Stomach (tissue), 4 donors: ENCODE results near the gene CORO7.
"Not testable (repeated sequence)": the region's sequence is repeated elsewhere in the genome, so short reads cannot be mapped to it uniquely, and the experiment has no call there.

ENCODE experiments used
- POLR2A ChIP-seq, 4 donors: fragments of 450-650 bp; IDR thresholded peaks; one replicate each; pipeline ENCODE4 v1.6.1; 2016; ENCODE audit warnings: antibody characterized with exemption in 4 of 4, control low read depth in 2 of 4, mild to moderate bottlenecking in 1 of 4, moderate library complexity in 1 of 4
- POLR2AphosphoS5 ChIP-seq, 3 donors: sonication (generic); formaldehyde crosslinking; IDR thresholded peaks; one replicate each; pipeline ENCODE4 v1.6.1; 2016; ENCODE audit warnings: antibody characterized with exemption in 3 of 3
- TF ChIP-seq, protein P1 (sequence below), 7 experiments: fragments of 450-650 bp in 4 of 7; fragments of 200-600 bp in 3 of 7; sonication (generic) in 3 of 7; IDR thresholded peaks; one replicate each; pipeline ENCODE4 v1.5.1; 2016 to 2019; ENCODE audit warnings: antibody characterized with exemption in 7 of 7, control low read depth in 2 of 7, mild to moderate bottlenecking in 1 of 7

DNA sequence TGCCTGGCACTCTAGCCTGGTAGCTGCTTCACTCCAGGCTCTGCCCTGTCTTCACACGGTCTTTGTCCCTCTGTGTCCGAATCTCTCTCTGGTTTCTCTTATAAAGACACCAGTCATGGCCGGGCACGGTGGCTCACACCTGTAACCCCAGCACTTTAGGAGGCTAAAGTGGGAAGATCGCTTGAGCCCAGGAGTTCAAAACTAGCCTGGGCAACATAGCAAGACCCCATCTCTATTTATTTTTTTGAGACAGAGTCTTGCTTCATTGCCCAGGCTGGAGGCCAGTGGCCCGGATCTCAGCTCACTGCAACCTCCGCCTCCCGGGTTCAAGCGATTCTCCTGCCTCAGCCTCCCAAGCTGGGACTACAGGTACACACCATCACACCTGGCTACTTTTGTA is 82.7 kb downstream of the CORO7 start:
- TF ChIP-seq, protein P1, sequence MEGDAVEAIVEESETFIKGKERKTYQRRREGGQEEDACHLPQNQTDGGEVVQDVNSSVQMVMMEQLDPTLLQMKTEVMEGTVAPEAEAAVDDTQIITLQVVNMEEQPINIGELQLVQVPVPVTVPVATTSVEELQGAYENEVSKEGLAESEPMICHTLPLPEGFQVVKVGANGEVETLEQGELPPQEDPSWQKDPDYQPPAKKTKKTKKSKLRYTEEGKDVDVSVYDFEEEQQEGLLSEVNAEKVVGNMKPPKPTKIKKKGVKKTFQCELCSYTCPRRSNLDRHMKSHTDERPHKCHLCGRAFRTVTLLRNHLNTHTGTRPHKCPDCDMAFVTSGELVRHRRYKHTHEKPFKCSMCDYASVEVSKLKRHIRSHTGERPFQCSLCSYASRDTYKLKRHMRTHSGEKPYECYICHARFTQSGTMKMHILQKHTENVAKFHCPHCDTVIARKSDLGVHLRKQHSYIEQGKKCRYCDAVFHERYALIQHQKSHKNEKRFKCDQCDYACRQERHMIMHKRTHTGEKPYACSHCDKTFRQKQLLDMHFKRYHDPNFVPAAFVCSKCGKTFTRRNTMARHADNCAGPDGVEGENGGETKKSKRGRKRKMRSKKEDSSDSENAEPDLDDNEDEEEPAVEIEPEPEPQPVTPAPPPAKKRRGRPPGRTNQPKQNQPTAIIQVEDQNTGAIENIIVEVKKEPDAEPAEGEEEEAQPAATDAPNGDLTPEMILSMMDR (IDR thresholded peaks at IDR 0.05) = not testable (repeated sequence)
- TF ChIP-seq POLR2A, POLR2AphosphoS5 (IDR thresholded peaks at IDR 0.05): not testable (repeated sequence)
